GM19395 (cell line): Measurements from ENCODE around the gene KMT5C.

Experiments used
- ATAC-seq: cut with Tn5 transposase; IDR thresholded peaks from one replicate; pipeline ENCODE4 v1.9.1; 2021; ENCODE audit warnings: mild to moderate bottlenecking, moderate library complexity; ENCODE audit not compliant: unreplicated experiment

KMT5C gene

GRCh38 chr19:55346725-55347441 lies 7.2 kb downstream of the KMT5C start:
- ATAC-seq, result no peak

- ATAC-seq, result no peak
Observed at GRCh38 chr19:55347442-55348009, 7.8 kb downstream of the KMT5C start.

DNA sequence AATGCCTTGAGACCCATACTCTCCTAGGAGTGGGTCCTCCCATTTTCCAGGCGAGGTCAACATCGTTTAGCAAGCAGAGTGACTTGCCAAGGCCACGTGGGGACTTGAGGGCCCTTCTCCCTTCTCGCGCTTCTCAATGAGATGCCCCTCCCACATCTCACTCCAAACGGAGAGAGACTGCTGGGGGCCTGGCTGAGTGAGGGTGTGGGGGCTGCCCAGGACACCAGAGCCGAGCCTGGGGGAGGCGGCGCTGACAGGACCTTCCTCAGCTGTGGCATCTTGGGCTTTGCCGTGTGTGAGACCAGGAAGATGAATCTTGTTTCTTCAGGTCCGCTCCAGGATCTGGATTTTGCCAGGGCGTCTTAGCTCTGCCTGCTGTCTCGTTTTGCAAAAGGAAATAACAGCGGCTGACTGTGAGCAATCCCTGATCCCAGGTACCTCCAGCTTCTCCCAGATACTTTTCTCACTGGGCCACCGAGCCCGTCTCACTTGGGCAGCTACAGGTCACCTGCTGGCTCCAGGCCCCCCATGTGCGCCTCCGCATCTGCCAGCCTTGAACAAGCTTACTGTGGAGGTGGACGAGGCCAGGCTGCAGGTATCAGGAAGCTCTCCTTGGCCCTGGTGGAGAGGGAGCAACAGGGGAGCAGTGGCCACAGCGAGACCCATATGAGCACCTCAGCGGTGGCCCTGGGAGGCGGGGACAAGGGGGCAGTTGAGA lies 8.8 kb downstream of the KMT5C start:
- no peak for ATAC-seq

- no peak for ATAC-seq
Observed at GRCh38 chr19:55350620-55351315, 11.1 kb downstream of the KMT5C start.

GRCh38 chr19:55352040-55352439 lies 12.4 kb downstream of the KMT5C start:
- ATAC-seq, result no peak

DNA sequence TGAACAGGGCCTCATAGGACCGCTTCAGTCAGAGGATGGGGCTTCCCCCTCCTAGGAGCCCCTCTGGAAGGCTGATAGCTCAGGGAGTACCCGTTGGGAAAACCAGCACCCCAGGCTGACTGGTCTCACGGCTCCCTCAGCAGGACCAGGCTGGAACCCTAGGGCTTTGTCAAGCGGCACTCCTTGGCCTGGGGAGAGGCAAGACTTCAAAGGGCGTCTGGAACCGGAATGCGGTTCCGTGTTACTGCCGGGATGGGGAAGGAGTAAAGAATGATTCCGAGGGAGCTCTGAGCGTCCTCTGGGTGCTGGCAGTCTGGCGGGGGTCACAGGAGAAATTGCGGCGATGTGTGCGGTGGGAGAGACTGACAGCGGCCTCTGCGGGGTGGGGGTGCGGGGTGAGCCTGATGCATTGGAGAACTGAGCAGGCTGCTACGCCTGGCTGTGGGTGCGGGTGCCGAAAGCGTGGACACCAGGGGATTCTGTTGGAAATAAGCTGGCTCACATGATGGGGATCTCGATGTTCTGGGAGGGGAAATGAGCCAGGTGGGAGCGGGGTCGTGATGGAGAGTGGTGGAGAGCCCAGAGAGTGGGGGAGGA lies 13.0 kb downstream of the KMT5C start:
- no peak for ATAC-seq

GRCh38 chr19:55353356-55353802 lies 13.7 kb downstream of the KMT5C start:
- ATAC-seq, result no peak

DNA sequence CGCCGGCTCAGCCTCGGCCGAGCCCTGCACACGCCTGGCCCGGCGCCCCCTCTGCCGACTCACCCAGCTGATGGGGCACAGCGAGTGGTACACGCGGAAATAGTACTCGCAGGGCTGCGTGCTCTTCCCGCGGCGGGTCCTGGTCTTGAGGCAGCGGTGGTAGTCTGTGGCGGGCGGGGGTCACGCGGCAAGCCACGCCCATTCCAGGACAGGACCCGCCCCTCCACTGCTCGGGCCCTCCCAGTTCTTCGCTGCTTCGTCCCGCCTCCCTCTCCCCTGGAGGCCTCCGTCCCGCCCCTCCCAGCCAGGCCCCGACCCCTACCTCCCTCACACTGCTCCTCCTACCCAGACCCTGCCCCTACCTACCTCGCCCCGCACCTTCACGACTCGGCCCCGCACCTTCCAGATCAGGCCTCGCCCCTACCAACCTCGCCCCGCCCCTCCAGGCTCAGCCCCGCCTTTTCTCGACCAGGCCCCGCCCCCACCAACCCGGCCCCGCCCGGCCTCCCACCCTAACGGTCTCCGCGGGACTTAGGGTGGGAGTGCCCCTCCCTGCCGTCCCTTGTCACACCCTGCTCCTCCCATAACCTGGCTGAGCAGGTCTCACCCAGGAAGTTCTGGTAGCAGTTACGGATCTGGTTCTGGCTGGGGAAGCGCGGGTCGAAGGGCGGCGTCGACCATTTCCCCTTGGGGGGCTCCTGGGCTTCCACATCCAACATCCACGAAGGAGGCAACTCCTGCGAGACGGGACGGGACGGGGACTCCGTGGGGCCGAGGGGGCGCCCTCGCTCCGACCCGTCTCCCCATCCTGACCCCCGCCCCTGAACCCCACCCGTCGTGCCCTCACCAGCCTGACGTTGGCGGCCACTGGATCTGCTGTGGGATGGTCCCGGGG lies 14.4 kb downstream of the KMT5C start:
- no peak for ATAC-seq

GRCh38 chr19:55354698-55355212 lies 15.1 kb downstream of the KMT5C start, which contains the start of gene COX6B2:
Gene COX6B2, minus strand, starts transcription at chr19:55354719. Its CDS starts 198 bp downstream, at chr19:55354521.
- no peak for ATAC-seq

- ATAC-seq, result no peak
Observed at GRCh38 chr19:55355213-55355821, 15.6 kb downstream of the KMT5C start.

- ATAC-seq, result no peak
Observed at GRCh38 chr19:55358493-55358892, 18.8 kb downstream of the KMT5C start.

GRCh38 chr19:55358943-55359908 lies 19.6 kb downstream of the KMT5C start:
- no peak for ATAC-seq

- no peak for ATAC-seq
Observed at GRCh38 chr19:55360902-55361301, 21.2 kb downstream of the KMT5C start.

DNA sequence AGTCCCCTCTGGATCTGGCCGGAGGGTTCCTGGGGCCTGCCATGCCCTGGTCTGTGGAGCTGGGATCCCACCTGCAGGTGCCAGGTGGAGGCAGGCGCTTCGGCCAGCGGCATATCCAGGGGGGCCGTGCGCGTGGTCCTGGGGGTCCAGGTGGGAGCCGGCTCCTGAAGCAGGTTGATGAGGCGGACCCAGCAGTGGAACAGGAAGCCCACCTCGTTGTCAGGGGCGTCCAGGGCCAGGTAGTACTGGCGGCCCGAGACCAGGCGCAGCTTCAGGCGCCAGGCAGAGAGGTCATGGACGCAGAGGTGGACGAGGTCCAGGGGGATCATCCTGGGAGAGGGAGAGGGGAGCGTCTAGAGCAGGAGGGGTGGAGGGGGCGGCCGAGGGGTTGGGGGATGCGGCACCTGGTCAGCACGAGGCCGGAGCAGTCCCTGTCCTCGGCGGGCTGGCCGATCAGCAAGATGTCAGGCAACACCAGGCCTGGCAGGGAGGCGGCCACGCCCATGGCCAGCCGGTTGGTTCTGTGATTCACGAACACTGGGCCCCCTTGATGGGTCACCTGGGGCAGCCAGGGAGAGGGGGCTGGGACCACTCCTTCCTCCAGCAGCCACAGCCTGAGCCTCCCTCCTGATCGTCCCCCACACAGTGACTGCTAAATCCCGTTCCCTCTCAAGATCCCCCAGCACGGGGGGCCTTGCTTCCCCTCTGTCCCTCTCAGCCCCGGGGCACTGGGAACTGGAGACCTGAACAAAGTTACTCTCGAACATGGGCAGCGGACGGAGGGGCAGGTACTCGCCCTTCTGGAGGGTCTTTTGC lies 22.7 kb downstream of the KMT5C start:
- ATAC-seq, result no peak

DNA sequence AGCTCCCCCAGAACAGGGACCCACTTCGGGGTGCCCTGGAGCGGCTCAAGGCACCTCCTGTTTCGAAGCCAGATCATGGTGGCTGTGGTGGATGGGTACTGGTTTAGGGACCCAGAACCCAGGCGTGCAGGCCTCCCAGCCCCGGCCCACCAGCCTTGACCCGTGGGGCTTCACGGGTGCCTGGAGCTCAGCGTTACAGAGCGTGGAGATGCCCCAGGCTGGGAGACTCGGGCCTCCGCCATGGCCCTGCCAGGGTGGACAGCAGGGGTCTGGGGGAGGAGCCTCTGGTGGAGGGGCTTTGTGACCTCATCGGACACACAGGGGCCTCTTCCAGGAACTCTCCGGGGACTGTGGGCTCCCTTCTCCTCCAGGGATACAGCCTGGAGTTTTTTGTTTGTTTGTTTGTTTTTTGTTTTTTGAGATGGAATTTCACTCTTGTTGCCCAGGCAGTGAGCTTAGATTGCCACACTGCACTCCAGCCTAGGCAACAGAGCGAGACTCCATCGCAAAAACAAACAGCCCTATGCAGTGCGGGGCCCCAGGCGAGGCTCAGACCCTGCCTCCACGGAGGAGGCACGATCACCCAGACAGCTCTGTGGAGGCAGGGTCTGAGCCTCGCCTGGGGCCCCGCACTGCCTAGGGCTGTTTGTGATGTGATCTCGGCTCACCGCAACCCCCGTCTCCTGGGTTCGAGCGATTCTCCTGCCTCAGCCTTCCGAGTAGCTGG lies 23.5 kb downstream of the KMT5C start, which contains the start of gene GARIN5B:
TSS of gene GARIN5B (minus strand) at position 271 of the 727 bp plus-strand sequence. CDS start at position 77, 194 bp downstream.
- no peak for ATAC-seq

- ATAC-seq, result no peak
Observed at GRCh38 chr19:55365245-55365644, 25.6 kb downstream of the KMT5C start.
